Vagina (tissue), 1 donor: ENCODE measurements around the gene EPB41. TPM values are rescaled to one million over a fixed set of nuclear protein-coding genes. Genes with fewer than 3 reads are reported as not detected.

Source experiments
- small RNA-seq: library from RNA; depleted of rRNA; stranded (forward); fragments of <200 nt; gene quantifications from one replicate; pipeline ENCODE3, GENCODE V24; 2016
- total RNA-seq: library from RNA; depleted of rRNA; stranded (reverse); fragments of >200 nt; gene quantifications from one replicate; pipeline ENCODE4 v1.2.3, GENCODE V29; 2016

Gene EPB41
- total RNA-seq, 1 donor from 2014 or later, result 39.8 TPM

Small RNA genes within 50 kb of the gene (small RNA-seq; reads per million reads assigned to genes)
- gene RF00017 (not detected), gene RF00019 (not detected)

Other genes starting within 250 kb of the EPB41 start
- gene GMEB1, start 245.8 kb upstream of the EPB41 start, total RNA-seq, result 11.0 TPM
- gene YTHDF2, start 177.6 kb upstream of the EPB41 start, total RNA-seq, result 61.9 TPM
- 2.2 TPM for gene OPRD1, start 102.4 kb upstream of the EPB41 start, total RNA-seq
- 25.8 TPM for gene TMEM200B, start 209.3 kb downstream of the EPB41 start, total RNA-seq